B cell (primary cell): ENCODE data around the gene GRIK5.

ENCODE experiments used
- EZH2 ChIP-seq: IDR thresholded peaks from 2 replicates; pipeline ENCODE4 v1.6.1; 2012; ENCODE audit warnings: borderline replicate concordance, low read depth, mild to moderate bottlenecking, moderate library complexity, low read length; ENCODE audit not compliant: insufficient read depth, poor library complexity, severe bottlenecking
- TF ChIP-seq, protein P1 (sequence below): fragments of 200-600 bp; IDR thresholded peaks from one replicate; pipeline ENCODE4 v1.8.0; 2022; ENCODE audit warnings: antibody characterized with exemption, mild to moderate bottlenecking

- TF ChIP-seq, protein P1, sequence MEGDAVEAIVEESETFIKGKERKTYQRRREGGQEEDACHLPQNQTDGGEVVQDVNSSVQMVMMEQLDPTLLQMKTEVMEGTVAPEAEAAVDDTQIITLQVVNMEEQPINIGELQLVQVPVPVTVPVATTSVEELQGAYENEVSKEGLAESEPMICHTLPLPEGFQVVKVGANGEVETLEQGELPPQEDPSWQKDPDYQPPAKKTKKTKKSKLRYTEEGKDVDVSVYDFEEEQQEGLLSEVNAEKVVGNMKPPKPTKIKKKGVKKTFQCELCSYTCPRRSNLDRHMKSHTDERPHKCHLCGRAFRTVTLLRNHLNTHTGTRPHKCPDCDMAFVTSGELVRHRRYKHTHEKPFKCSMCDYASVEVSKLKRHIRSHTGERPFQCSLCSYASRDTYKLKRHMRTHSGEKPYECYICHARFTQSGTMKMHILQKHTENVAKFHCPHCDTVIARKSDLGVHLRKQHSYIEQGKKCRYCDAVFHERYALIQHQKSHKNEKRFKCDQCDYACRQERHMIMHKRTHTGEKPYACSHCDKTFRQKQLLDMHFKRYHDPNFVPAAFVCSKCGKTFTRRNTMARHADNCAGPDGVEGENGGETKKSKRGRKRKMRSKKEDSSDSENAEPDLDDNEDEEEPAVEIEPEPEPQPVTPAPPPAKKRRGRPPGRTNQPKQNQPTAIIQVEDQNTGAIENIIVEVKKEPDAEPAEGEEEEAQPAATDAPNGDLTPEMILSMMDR, result no peak
- TF ChIP-seq EZH2, result no peak
Observed at GRCh38 chr19:42071247-42071646, 1.2 kb upstream of the GRIK5 start.
